ENCODE results near the gene GRB14. TPM values are rescaled to one million over a fixed set of nuclear protein-coding genes. Genes with fewer than 3 reads are reported as not detected.

The GRB14 gene
- 0.32 and 1.3 TPM in 2 replicates for total RNA-seq

DNA sequence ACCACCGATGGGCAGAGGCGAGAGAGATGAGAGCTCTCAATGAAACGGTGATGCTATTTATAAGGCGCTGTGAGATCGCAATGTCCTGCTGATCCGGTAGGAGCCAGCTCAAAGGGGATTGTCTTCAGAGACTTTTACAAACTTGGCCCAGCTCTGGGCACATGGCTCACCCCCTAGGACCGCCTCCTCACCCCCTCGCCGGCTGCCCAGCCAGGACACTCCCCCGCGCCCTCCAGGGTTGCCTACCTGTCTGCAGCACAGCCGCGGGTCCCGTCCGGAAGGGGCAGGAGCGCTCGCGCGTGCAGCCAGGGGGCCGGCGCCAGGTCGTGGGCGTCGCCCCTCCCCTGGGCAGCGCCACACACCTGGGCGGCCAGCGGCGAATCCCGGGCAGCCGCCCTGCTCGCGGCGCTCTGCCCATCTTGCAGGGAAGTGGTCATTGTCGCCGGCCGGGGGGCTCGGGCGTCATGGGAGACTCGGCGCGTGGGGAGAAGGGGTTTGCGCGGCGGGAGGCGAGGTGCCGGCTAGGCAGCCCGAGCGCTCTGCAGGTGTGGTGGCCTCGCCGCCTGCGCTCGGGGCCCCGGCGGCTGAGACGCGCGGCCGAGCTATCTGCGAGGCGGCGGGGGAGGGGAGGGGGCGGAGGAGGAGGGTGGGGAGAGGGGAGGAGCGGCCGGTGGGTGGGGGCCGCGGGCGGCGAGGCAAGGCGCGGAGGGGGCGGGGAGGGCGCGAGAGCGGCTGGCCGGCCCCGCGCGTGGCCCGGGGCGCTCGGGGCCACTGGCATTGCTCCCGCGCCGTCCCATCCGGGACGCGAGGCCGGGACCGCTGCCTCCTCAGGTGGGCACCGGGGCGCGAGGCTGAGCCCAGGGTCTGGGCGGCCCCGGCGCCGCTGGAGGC lies at the start of gene GRB14:
Gene GRB14 (minus strand): TSS at position 610 of the 891 bp plus-strand sequence. CDS start 173 bp downstream, at position 437.

Other genes starting within 250 kb of the GRB14 start
- gene COBLL1, start 220.3 kb upstream of the GRB14 start, total RNA-seq, result 3.6 and 7.9 TPM in 2 replicates